Panc1 (cell line): ENCODE results near the gene HMCN2. TPM values are rescaled to one million over a fixed set of nuclear protein-coding genes. Genes with fewer than 3 reads are reported as not detected.

Experiments
- ATAC-seq: fragments of 200-7000 bp; cut with Tn5 transposase; 2 replicates; pipeline ENCODE4 v1.9.1; 2020; ENCODE audit warnings: mild to moderate bottlenecking, moderate library complexity
- BruUV-seq: library from RNA; stranded (reverse); fragments of 400-500 nt; replicated peaks from 2 replicates; lab custom pipeline; 2021; lab: Mats Ljungman, UMichigan
- CTCF ChIA-PET: fragments of 300-600 bp; sonication (Branson Sonifier 250); formaldehyde crosslinking; loops from one replicate; lab custom pipeline; 2022; ENCODE audit warnings: antibody characterized with exemption; lab: Charles Lee
- POLR2A ChIA-PET: fragments of 300-600 bp; sonication (Branson Sonifier 250); formaldehyde crosslinking; loops from one replicate; lab custom pipeline; 2022; ENCODE audit warnings: antibody characterized with exemption; lab: Charles Lee
- DNase-seq: peaks from one replicate; pipeline ENCODE4 v3.0.0-alpha.2; 2010; ENCODE audit warnings: low read depth, low spot score
- H3K27ac ChIP-seq: 2 replicates; pipeline ENCODE4 v1.5.1; 2011; ENCODE audit warnings: mild to moderate bottlenecking, low read length, inconsistent platforms
- H3K27me3 ChIP-seq: fragments of 200-500 bp; sonication (Bioruptor generic); 2 replicates; pipeline ENCODE4 v1.6.0; 2014; ENCODE audit warnings: low read length, inconsistent platforms; ENCODE audit not compliant: control insufficient read depth, insufficient read depth
- H3K36me3 ChIP-seq: fragments of 200-500 bp; sonication (Bioruptor generic); 2 replicates; pipeline ENCODE4 v1.5.1; 2014; ENCODE audit warnings: inconsistent platforms, mild to moderate bottlenecking, low read length, moderate library complexity; ENCODE audit not compliant: control insufficient read depth, insufficient read depth
- H3K4me1 ChIP-seq: 2 replicates; pipeline ENCODE4 v1.5.1; 2011; ENCODE audit warnings: inconsistent platforms, mild to moderate bottlenecking, low read length, moderate library complexity; ENCODE audit not compliant: control insufficient read depth, insufficient read depth
- H3K4me3 ChIP-seq, 2 experiments: 2 replicates each; pipeline ENCODE4 v1.5.1; 2011 to 2012; ENCODE audit warnings: low read depth in 2 of 2, low read length in 2 of 2, mild to moderate bottlenecking in 2 of 2, inconsistent platforms in 1 of 2, moderate library complexity in 1 of 2
- H3K9me3 ChIP-seq: fragments of 200-500 bp; sonication (Bioruptor generic); 2 replicates; pipeline ENCODE4 v1.5.1; 2014; ENCODE audit warnings: low read depth, mild to moderate bottlenecking, inconsistent platforms, low read length, moderate library complexity; ENCODE audit not compliant: control insufficient read depth, insufficient read depth
- POLR2AphosphoS5 ChIP-seq: IDR thresholded peaks from 2 replicates; pipeline ENCODE4 v1.6.1; 2012; ENCODE audit warnings: mild to moderate bottlenecking, low read depth, low read length, moderate library complexity
- SIN3A ChIP-seq: IDR thresholded peaks from 2 replicates; pipeline ENCODE4 v1.6.1; 2012; ENCODE audit warnings: low read depth, mild to moderate bottlenecking, low read length, moderate library complexity, borderline replicate concordance; ENCODE audit not compliant: insufficient read depth
- TCF7L2 ChIP-seq: IDR thresholded peaks from 2 replicates; pipeline ENCODE4 v1.6.1; 2011; ENCODE audit warnings: mild to moderate bottlenecking, low read depth, low read length, inconsistent platforms
- in situ Hi-C: cut with HindIII; loops from 2 replicates; pipeline ENCODE4 v1.10.0; 2016; ENCODE audit warnings: low sequenced_read_pairs, low pct_unique_long_range_greater_than_20kb
- intact Hi-C: fragments of 100-400 bp; cut with micrococcal nuclease; formaldehyde crosslinking; loops from one replicate; pipeline ENCODE4 v1.10.0; 2022; ENCODE audit not compliant: unreplicated experiment
- total RNA-seq: library from RNA; stranded (reverse); gene quantifications from one replicate; pipeline ENCODE4 v1.2.1, GENCODE V29; 2021; ENCODE audit not compliant: unreplicated experiment
- TF ChIP-seq, protein P1 (sequence below): fragments of 450-650 bp; IDR thresholded peaks from 2 replicates; pipeline ENCODE4 v1.5.1; 2017; ENCODE audit warnings: mild to moderate bottlenecking
- TF ChIP-seq, protein P2 (sequence below), 2 experiments: IDR thresholded peaks; 2 replicates each; pipeline ENCODE4 v1.6.1; 2011 to 2012; ENCODE audit warnings: low read depth in 2 of 2, control low read depth in 1 of 2, low read length in 1 of 2, mild to moderate bottlenecking in 1 of 2, moderate library complexity in 1 of 2; ENCODE audit not compliant: insufficient read depth in 1 of 2

HMCN2 gene
- total RNA-seq, 1 experiment from 2014 or later: 0.05 TPM

DNA sequence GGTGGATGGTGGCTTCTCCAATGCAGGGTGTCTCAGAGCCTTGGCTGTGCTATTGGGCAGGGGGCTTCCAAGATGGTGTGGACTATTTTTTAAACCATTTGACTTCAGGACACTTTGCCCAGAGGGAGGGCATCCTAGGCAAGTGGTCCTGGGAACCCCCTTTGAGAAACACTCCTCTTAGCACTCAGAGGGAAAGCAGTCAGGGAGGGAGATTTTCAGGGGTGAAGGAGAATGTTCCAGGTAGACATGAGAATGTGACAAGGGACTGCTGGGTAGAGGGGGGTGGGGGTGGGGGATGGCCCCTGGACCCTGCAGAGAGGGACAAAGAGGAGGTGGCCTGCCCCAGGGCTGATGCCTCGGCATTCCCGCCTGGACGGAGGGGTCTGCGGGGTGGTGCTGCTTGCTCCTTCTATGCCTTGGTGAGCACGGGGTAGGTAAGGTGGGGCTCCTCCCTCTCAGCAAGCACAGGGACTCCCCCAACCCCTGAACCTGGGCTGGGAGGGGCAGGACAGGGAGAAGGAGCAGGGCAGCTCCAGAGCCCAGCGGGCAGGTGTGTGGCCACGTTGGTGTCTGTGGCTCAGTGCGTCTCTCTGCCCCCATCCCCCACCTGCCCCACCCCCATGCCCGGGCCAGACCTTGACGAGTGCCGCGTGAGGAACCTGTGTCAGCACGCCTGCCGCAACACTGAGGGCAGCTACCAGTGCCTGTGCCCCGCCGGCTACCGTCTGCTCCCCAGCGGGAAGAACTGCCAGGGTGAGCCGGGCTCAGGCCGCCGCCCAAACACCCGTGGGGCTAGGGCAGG is 165.4 kb downstream of the HMCN2 start:
- Histone ChIP-seq H3K27ac (no peak overlapping the region), H3K4me3 (no peak overlapping the region), H3K36me3 (no peaks in the 10 kb centered on the region), H3K4me1 (no peaks in the 10 kb centered on the region), H3K27me3 (no peaks in the 10 kb centered on the region), H3K9me3 (no peaks in the 10 kb centered on the region)
- intact Hi-C loops: no loop called here
- POLR2A ChIA-PET: no interaction called here
- in situ Hi-C loops: no loop called here
- no TSS peak for BruUV-seq
- ATAC-seq: no peak
- CTCF ChIA-PET: no interaction called here
- TF ChIP-seq POLR2AphosphoS5: no peak
- TF ChIP-seq, protein P1, sequence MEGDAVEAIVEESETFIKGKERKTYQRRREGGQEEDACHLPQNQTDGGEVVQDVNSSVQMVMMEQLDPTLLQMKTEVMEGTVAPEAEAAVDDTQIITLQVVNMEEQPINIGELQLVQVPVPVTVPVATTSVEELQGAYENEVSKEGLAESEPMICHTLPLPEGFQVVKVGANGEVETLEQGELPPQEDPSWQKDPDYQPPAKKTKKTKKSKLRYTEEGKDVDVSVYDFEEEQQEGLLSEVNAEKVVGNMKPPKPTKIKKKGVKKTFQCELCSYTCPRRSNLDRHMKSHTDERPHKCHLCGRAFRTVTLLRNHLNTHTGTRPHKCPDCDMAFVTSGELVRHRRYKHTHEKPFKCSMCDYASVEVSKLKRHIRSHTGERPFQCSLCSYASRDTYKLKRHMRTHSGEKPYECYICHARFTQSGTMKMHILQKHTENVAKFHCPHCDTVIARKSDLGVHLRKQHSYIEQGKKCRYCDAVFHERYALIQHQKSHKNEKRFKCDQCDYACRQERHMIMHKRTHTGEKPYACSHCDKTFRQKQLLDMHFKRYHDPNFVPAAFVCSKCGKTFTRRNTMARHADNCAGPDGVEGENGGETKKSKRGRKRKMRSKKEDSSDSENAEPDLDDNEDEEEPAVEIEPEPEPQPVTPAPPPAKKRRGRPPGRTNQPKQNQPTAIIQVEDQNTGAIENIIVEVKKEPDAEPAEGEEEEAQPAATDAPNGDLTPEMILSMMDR: no peak
- no peak for TF ChIP-seq SIN3A
- TF ChIP-seq TCF7L2: no peak
- TF ChIP-seq, protein P2, sequence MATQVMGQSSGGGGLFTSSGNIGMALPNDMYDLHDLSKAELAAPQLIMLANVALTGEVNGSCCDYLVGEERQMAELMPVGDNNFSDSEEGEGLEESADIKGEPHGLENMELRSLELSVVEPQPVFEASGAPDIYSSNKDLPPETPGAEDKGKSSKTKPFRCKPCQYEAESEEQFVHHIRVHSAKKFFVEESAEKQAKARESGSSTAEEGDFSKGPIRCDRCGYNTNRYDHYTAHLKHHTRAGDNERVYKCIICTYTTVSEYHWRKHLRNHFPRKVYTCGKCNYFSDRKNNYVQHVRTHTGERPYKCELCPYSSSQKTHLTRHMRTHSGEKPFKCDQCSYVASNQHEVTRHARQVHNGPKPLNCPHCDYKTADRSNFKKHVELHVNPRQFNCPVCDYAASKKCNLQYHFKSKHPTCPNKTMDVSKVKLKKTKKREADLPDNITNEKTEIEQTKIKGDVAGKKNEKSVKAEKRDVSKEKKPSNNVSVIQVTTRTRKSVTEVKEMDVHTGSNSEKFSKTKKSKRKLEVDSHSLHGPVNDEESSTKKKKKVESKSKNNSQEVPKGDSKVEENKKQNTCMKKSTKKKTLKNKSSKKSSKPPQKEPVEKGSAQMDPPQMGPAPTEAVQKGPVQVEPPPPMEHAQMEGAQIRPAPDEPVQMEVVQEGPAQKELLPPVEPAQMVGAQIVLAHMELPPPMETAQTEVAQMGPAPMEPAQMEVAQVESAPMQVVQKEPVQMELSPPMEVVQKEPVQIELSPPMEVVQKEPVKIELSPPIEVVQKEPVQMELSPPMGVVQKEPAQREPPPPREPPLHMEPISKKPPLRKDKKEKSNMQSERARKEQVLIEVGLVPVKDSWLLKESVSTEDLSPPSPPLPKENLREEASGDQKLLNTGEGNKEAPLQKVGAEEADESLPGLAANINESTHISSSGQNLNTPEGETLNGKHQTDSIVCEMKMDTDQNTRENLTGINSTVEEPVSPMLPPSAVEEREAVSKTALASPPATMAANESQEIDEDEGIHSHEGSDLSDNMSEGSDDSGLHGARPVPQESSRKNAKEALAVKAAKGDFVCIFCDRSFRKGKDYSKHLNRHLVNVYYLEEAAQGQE (IDR thresholded peaks at IDR 0.05; ENCODE audit: insufficient read depth in 1 of 2, low read depth in 2 of 2, low read length in 1 of 2): no peak
- no peak for DNase-seq

- intact Hi-C loops: no loop called here
These were observed 166.2 kb downstream of the HMCN2 start for GRCh38 chr9:130431536-130432303.

More at GRCh38 chr9:130431536-130432303, 166.2 kb downstream of the HMCN2 start:
- ChIA-PET CTCF (no interaction called here), POLR2A (no interaction called here)
- in situ Hi-C loops: no loop called here
- no peak overlapping the region for H3K27ac ChIP-seq
- H3K36me3 ChIP-seq: no peaks in the 10 kb centered on the region
- no peaks in the 10 kb centered on the region for H3K9me3 ChIP-seq
- H3K4me3 ChIP-seq: no peak overlapping the region
- H3K4me1 ChIP-seq: no peaks in the 10 kb centered on the region
- no TSS peak for BruUV-seq
- no peaks in the 10 kb centered on the region for H3K27me3 ChIP-seq
- DNase-seq: no peak
- no peak for ATAC-seq
- TF ChIP-seq, protein P1: no peak
- TF ChIP-seq, protein P2 (IDR thresholded peaks at IDR 0.05; ENCODE audit: insufficient read depth in 1 of 2, low read depth in 2 of 2, low read length in 1 of 2): no peak
- TF ChIP-seq POLR2AphosphoS5 (no peak), TCF7L2 (no peak), SIN3A (no peak)
